HG03354 (cell line): ENCODE results near the gene SH3PXD2A.
"Not testable (repeated sequence)": the region's sequence is repeated elsewhere in the genome, so short reads cannot be mapped to it uniquely, and the experiment has no call there.

Source experiments
- ATAC-seq: cut with Tn5 transposase; IDR thresholded peaks from one replicate; pipeline ENCODE4 v1.9.1; 2021; ENCODE audit warnings: mild to moderate bottlenecking; ENCODE audit not compliant: unreplicated experiment, poor library complexity, severe bottlenecking

The SH3PXD2A gene

GRCh38 chr10:103648636-103649532 is 206.5 kb downstream of the SH3PXD2A start:
- ATAC-seq: no peak

GRCh38 chr10:103648251-103648635 is 207.1 kb downstream of the SH3PXD2A start:
- no peak for ATAC-seq

- no peak for ATAC-seq
These were observed 209.1 kb downstream of the SH3PXD2A start for GRCh38 chr10:103646304-103646703.

- no peak for ATAC-seq
These were observed 210.0 kb downstream of the SH3PXD2A start for GRCh38 chr10:103645141-103646054.

DNA sequence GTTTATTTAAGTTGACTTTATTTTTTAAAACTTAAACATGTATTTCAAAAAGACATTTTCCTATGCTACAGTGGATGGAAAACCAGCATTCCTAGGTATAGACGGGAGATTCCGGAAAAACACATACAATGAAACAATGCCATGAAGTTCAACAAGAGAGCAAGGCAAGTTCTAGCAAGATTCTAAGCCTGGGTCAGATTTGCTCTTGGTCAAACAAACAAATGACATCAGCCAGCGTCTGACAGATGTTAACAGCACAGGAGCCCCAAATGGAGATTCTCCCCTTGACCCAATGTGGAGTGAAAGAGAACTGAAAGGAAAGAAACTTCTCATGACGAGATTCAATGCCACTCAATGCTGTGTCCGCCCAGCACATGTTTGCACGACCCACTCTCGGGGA is 212.0 kb downstream of the SH3PXD2A start:
- no peak for ATAC-seq

- ATAC-seq: no peak
These were observed 214.1 kb downstream of the SH3PXD2A start for GRCh38 chr10:103641326-103641725.

DNA sequence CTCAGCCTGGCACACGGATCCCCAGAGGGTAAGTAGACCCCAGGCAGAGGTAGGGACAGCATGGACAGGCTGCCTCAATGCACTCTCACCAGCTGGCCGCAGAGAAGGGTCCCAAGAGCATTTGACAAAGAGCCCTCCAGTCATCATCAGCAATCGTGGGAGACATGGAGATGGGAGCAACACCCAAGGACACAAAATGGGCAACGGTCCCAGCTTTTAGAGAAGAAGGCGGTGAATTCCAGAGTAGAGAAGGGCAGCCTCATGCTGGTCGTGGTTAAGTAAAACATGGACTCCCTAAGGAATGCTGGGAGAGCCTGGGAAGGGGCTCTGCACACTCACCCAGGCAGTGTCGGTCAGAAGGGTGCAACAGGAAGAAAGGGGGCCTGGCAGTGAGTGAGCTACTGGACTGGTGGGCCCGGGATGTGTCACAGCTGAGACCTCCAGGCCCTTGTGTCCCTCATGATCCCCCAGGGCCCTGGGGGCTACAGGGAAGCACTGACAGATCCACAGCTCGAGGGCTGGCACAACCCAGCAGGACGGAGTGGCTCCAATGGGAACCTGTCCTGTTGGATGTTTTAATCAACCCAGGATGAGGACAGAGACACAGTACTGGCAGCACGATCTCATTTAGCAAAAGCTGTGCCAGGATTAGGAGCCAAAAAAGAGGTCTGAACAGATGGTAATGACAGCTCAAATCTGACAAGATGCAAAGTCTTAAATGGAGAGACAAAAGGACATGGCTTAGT is 214.8 kb downstream of the SH3PXD2A start:
- no peak for ATAC-seq

GRCh38 chr10:103638948-103639347 is 216.4 kb downstream of the SH3PXD2A start:
- ATAC-seq: no peak

DNA sequence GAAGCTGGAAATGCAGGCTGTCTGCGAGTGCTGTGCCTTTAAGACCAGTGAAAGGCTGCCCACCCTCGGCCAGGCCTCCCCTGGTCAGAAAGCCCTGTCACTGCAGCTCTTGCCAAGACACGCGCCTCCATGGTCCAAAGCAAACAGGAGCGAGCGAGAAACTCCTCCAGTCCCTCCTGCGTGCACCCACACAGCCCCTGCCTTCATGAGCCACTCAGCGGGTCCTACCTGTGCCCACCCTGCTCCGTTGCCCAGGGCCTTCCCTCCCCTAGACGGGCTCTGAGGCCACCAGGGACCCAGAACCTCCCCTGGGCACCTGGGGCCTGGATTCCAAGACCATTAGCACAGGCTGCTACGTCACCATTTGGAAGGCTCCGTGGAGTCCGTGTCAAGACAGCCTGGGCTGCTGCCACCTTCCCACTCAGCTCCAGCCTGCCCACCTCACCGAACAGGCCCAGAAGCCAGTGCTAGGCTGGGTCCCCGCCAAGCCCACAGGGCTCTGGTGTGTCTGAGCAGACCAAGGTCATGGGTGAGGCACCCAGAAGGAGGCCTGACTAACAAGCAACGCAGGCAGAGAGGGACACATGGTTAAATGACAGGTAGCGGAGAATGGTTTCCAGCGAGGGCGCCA is 217.3 kb downstream of the SH3PXD2A start:
- ATAC-seq: no peak

GRCh38 chr10:103637011-103637410 is 218.4 kb downstream of the SH3PXD2A start:
- no peak for ATAC-seq

- ATAC-seq: no peak
These were observed 218.9 kb downstream of the SH3PXD2A start for GRCh38 chr10:103636492-103636891.

DNA sequence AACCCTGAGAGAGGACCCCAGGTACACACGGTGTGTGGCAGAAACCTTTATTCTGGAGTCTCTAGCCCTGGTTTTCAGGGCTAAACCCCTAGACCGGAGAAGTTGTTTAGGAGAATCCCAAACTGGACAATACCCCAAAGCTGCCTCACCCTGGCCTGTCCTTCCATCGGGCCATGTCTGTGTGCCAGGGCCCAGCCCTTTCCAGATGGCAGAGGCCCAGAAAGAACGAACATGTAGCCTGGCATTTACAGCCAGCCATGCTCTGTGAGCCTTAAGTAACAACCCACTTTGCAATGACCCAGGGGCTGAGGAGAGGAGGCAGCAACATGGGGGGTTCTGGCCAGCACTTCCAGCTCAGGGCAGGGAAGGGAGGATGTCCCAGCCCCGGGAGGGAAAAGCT is 219.8 kb downstream of the SH3PXD2A start:
- ATAC-seq: no peak

- no peak for ATAC-seq
These were observed 221.5 kb downstream of the SH3PXD2A start for GRCh38 chr10:103633846-103634245.

- not testable (repeated sequence) for ATAC-seq
These were observed 222.5 kb downstream of the SH3PXD2A start for GRCh38 chr10:103632871-103633270.

DNA sequence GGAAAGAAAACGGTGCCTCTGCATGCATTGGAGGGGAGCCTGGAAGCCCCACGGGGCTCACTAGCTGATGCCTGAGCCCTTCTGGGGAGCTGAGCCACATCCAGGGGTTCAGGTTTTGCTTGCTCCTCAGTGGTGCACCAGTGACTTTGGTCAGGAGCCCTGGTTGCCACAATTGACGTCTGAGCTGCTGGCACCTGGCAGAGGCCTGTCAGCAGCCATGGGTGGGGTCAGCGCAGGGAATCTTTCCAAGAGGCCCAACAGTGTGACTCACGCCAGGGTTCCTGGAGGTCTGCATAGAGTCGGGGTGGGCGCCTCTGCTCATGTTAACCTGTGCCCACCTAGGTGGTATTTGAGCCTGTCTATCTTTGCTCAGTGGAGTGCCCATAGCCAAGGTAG is 223.1 kb downstream of the SH3PXD2A start:
- no peak for ATAC-seq

DNA sequence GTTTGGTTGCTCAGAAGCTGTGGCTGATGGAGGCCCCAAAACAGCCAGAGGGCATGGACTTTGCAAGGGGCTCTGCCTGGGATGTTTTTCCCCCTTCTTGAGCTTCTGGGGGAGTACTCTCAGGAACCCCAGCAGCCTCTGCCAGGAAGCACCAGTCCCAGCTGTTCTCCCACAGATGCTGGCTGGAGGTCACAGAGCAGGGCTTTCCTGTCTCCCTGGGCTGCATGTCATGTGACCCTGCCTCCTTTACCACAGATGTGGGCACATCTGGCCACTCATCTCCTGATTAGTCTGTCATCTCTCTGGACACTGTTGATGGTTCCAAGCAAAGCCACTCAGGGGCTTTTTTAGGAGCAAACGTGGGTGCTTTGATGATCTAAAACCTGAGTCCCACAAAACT is 225.2 kb downstream of the SH3PXD2A start:
- no peak for ATAC-seq

- ATAC-seq: no peak
These were observed 225.8 kb downstream of the SH3PXD2A start for GRCh38 chr10:103629581-103629980.

- no peak for ATAC-seq
These were observed 227.5 kb downstream of the SH3PXD2A start for GRCh38 chr10:103627893-103628292.

GRCh38 chr10:103627111-103627892 is 228.1 kb downstream of the SH3PXD2A start:
- no peak for ATAC-seq
